Mesothelial cell of epicardium (in vitro differentiated cells): ENCODE data around the gene CACNA2D1. TPM values are rescaled to one million over a fixed set of nuclear protein-coding genes. Genes with fewer than 3 reads are reported as not detected.
A peak's percentile ranks its signal among the peaks of the same experiment; 100 is the strongest.

Experiments
- DNase-seq, 2 experiments: peaks; one replicate each; pipeline ENCODE4 v3.0.0; 2021; ENCODE audit warnings: low spot score in 2 of 2; ENCODE audit not compliant: unreplicated experiment in 2 of 2
- H3K27ac Mint-ChIP-seq: 2 replicates; pipeline ENCODE4 v1.8.0; 2021; ENCODE audit warnings: mixed read lengths
- H3K27me3 Mint-ChIP-seq: 2 replicates; pipeline ENCODE4 v1.8.0; 2021; ENCODE audit warnings: low read depth, mixed read lengths
- H3K36me3 Mint-ChIP-seq: 2 replicates; pipeline ENCODE4 v1.8.0; 2021; ENCODE audit warnings: mixed read lengths
- H3K4me1 Mint-ChIP-seq: 2 replicates; pipeline ENCODE4 v1.8.0; 2021; ENCODE audit warnings: mixed read lengths
- H3K4me3 Mint-ChIP-seq: 2 replicates; pipeline ENCODE4 v1.8.0; 2021; ENCODE audit warnings: mild to moderate bottlenecking, moderate library complexity, mixed read lengths
- H3K9me3 Mint-ChIP-seq: 2 replicates; pipeline ENCODE4 v1.8.0; 2021; ENCODE audit warnings: mixed read lengths
- total RNA-seq: library from RNA; stranded (reverse); gene quantifications from 3 replicates; pipeline ENCODE4 v1.2.1, GENCODE V29; 2021
- TF ChIP-seq, protein P1 (sequence below): fragments of 200-600 bp; sonication (generic); IDR thresholded peaks from one replicate; pipeline ENCODE4 v1.5.0; 2021; ENCODE audit warnings: antibody characterized with exemption; ENCODE audit not compliant: unreplicated experiment

CACNA2D1 gene
- total RNA-seq, 1 donor from 2014 or later = 14.7 TPM

DNA sequence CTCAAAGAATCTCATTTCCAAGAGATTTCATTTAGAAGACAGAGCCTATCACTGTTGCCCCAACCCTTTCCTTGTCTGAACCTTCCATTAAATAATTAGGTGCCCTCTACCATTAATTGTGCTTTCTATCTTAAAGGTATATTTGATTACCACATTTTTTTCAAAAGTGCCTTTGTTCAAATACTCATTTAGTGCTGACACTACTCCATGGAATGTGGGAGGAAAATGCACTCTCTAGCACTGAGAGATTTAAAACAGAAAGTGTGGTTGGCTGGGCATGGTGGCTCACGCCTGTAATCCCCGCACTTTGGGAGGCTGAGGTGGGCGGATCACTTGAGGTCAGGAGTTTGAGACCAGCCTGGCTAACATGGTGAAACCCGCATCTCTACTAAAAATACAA, 119.8 kb downstream of the CACNA2D1 start:
- TF ChIP-seq, protein P1, sequence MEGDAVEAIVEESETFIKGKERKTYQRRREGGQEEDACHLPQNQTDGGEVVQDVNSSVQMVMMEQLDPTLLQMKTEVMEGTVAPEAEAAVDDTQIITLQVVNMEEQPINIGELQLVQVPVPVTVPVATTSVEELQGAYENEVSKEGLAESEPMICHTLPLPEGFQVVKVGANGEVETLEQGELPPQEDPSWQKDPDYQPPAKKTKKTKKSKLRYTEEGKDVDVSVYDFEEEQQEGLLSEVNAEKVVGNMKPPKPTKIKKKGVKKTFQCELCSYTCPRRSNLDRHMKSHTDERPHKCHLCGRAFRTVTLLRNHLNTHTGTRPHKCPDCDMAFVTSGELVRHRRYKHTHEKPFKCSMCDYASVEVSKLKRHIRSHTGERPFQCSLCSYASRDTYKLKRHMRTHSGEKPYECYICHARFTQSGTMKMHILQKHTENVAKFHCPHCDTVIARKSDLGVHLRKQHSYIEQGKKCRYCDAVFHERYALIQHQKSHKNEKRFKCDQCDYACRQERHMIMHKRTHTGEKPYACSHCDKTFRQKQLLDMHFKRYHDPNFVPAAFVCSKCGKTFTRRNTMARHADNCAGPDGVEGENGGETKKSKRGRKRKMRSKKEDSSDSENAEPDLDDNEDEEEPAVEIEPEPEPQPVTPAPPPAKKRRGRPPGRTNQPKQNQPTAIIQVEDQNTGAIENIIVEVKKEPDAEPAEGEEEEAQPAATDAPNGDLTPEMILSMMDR = no peak
- DNase-seq = no peak
- Mint-ChIP-seq H3K4me1 (peaks cover 8% of the 10 kb centered on the region), H3K4me3 (no peak overlapping the region), H3K27ac (no peak overlapping the region), H3K9me3 (peaks cover 4% of the 10 kb centered on the region), H3K36me3 (no peaks in the 10 kb centered on the region), H3K27me3 (no peaks in the 10 kb centered on the region)

DNA sequence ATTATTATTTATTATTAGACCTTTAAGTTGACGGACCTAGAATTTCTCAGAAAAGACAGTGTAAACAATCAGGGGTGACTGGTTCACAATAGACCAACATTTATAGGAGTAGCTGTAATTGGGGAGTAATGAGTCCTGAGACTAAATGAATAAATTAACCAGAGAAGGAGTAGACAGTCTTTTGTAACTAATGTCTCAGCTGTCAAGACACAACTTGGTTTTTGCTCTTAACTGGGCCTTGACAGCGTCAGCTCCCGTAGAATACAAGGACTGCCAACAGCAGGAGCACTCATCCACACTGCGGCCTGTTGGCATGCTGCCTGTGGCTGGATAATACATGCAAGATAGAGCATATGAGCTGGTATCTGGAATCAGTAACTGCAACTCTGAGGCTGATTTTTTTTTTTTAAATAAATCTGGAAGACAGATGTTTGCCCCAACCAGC, 123.9 kb downstream of the CACNA2D1 start:
- Mint-ChIP-seq H3K36me3 (no peaks in the 10 kb centered on the region), H3K27me3 (no peaks in the 10 kb centered on the region), H3K4me1 (peaks cover 8% of the 10 kb centered on the region), H3K4me3 (no peak overlapping the region), H3K27ac (peak overlapping the region; percentile 69), H3K9me3 (peaks cover 4% of the 10 kb centered on the region)
- DNase-seq = peak; percentile 21 to 39
- TF ChIP-seq, protein P1 = no peak

DNA sequence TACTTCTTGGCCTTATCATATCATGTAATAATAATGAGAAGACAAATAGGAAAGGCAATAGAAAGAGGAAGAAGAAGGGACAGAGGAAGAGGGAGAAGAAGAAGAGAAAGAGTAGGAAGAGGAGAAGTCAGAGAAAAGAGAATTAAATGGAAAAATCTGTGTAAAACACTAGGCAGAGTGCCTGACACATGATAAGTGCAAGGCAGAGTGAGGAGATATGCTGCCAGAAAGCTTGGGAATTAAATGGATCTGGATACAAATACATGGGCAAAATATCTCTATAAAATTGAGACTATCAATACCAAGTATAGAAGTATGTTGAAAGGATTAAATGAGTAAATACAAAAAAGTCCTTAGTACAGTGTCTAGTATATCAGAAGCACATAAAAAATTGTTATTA, 124.8 kb downstream of the CACNA2D1 start:
- H3K9me3 Mint-ChIP-seq = peaks cover 4% of the 10 kb centered on the region
- H3K36me3 Mint-ChIP-seq = no peaks in the 10 kb centered on the region
- no peak for DNase-seq
- no peak overlapping the region for H3K4me3 Mint-ChIP-seq
- H3K27me3 Mint-ChIP-seq = no peaks in the 10 kb centered on the region
- H3K27ac Mint-ChIP-seq = no peak overlapping the region
- TF ChIP-seq, protein P1 = no peak
- peaks cover 10% of the 10 kb centered on the region for H3K4me1 Mint-ChIP-seq

DNA sequence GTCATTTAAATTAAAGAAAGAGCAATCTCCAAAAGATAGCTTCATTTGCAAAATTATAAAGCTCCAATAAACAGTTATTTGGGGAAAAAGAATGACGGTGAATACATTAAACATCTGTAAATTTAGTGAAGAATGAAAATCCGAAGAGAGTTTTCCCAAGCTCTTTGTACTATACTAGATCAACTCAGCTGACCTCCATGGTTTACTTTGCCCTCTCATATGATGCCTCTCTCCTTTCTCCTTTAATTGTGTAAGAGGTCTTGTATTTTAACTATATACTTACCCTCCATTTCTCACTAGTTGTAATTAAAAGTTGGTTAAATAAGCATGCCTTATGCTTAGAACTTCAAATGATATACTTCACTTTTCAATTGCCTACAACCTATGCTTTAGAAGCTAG, 125.8 kb downstream of the CACNA2D1 start:
- Mint-ChIP-seq H3K27ac (no peak overlapping the region), H3K4me1 (peaks cover 10% of the 10 kb centered on the region), H3K36me3 (no peaks in the 10 kb centered on the region), H3K4me3 (no peak overlapping the region), H3K9me3 (peaks cover 4% of the 10 kb centered on the region), H3K27me3 (no peaks in the 10 kb centered on the region)
- DNase-seq = no peak
- TF ChIP-seq, protein P1 = no peak

DNA sequence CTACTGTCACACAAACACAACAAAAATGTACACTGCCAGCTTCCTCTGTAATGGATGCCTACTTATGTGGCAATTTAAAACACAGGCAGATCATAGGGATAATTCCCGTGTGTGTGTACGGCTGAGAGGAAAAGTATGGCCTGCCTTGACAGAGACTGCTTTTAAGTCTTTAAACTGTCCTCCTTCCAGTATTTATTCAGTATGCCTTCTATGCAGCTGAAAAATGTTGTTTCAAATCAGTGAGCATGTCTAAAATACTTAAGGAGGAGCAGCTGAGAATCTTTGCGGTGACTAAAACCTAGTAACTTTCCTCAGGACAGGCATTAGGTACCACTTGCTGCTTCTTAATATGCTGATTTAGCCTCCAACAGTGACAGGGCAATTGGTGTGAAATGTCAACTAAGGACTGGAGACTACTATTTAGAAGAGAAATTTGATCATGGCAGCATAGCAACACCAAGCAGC, 126.3 kb downstream of the CACNA2D1 start:
- Mint-ChIP-seq H3K4me1 (peaks cover 10% of the 10 kb centered on the region), H3K4me3 (no peak overlapping the region), H3K27me3 (no peaks in the 10 kb centered on the region), H3K27ac (no peak overlapping the region), H3K36me3 (no peaks in the 10 kb centered on the region), H3K9me3 (peaks cover 4% of the 10 kb centered on the region)
- no peak for DNase-seq
- TF ChIP-seq, protein P1 = no peak

DNA sequence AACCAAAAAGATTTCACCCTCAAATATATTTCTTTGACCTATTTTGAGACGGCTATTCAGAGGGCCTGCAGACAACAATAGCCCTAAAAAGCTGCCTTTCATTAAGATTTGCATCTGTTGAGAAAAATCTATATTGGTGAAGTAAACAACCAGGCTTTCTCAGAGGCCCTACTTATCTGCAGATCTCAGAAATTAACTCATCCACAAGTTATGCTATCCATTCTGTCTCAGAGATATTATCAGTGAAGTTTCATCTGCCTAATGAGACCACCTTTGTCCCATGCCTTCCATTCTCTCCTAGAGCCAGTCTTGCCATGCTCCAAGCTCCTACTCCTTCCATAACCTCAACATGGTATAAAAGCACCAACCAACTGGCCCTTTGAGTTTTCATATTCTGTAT, 130.3 kb downstream of the CACNA2D1 start:
- peaks cover 9% of the 10 kb centered on the region for H3K9me3 Mint-ChIP-seq

More for the DNA sequence above, 130.3 kb downstream of the CACNA2D1 start:
- Mint-ChIP-seq H3K27ac (no peak overlapping the region), H3K4me3 (no peak overlapping the region), H3K36me3 (no peaks in the 10 kb centered on the region), H3K27me3 (no peaks in the 10 kb centered on the region), H3K4me1 (peaks cover 2% of the 10 kb centered on the region)
- TF ChIP-seq, protein P1 = no peak
- DNase-seq = no peak
